HT1080 (cell line): ENCODE results near the gene HEPHL1. TPM values are rescaled to one million over a fixed set of nuclear protein-coding genes. Genes with fewer than 3 reads are reported as not detected.
"Not testable (repeated sequence)": the region's sequence is repeated elsewhere in the genome, so short reads cannot be mapped to it uniquely, and the experiment has no call there.

Experiments used
- DNase-seq: peaks from one replicate; pipeline ENCODE4 v3.0.0-alpha.2; 2015; ENCODE audit warnings: low read depth
- polyA plus RNA-seq, 2 experiments: library from polyadenylated mRNA; depleted of rRNA; stranded (reverse); fragments of >200 nt; gene quantifications; 2 replicates each; pipeline ENCODE4 v1.2.3, GENCODE V29; 2015
- total RNA-seq: library from RNA; depleted of rRNA; stranded (reverse); fragments of >200 nt; shearing (Covaris generic); gene quantifications from 2 replicates; pipeline ENCODE4 v1.2.3, GENCODE V29; 2014; rRNA removed

HEPHL1 gene, protein sequence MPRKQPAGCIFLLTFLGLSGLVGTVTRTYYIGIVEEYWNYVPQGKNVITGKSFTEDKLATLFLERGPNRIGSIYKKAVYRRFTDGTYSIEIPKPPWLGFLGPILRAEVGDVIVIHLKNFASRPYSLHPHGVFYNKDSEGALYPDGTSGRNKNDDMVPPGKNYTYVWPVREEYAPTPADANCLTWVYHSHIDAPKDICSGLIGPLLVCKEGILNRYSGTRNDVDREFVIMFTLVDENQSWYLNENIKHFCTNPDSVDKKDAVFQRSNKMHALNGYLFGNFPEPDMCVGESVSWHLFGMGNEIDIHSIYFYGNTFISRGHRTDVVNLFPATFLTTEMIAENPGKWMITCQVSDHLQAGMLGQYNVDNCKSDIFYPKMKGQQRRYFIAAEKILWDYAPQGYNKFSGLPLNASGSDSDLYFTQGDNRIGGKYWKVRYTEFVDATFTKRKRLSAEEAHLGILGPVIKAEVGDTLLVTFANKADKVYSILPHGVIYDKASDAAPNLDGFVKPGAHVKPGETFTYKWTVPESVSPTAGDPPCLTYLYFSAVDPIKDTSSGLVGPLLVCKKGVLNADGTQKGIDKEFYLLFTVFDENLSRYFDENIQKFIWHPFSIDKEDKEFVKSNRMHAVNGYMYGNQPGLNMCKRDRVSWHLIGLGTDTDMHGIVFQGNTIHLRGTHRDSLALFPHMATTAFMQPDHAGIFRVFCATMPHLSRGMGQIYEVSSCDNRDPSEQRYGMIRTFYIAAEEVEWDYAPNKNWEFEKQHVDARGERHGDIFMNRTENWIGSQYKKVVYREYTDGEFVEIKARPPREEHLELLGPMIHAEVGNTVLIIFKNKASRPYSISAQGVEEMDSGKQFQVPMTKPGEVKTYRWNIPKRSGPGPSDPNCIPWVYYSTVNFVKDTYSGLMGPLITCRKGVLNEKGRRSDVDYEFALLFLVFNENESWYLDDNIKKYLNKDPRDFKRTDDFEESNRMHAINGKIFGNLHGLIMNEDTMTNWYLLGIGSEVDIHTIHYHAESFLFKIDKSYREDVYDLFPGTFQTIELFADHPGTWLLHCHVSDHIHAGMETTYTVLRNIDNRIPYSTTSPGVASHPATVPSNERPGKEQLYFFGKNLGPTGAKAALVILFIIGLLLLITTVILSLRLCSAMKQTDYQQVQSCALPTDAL
- total RNA-seq: 0.06 TPM in 1 of 2 replicates, not detected in the other
- not detected in 2 replicates for polyA plus RNA-seq (2015; cell fraction: cytosol; rRNA removed)
- not detected in 2 replicates for polyA plus RNA-seq (2015; cell fraction: nucleus; rRNA removed)

DNA sequence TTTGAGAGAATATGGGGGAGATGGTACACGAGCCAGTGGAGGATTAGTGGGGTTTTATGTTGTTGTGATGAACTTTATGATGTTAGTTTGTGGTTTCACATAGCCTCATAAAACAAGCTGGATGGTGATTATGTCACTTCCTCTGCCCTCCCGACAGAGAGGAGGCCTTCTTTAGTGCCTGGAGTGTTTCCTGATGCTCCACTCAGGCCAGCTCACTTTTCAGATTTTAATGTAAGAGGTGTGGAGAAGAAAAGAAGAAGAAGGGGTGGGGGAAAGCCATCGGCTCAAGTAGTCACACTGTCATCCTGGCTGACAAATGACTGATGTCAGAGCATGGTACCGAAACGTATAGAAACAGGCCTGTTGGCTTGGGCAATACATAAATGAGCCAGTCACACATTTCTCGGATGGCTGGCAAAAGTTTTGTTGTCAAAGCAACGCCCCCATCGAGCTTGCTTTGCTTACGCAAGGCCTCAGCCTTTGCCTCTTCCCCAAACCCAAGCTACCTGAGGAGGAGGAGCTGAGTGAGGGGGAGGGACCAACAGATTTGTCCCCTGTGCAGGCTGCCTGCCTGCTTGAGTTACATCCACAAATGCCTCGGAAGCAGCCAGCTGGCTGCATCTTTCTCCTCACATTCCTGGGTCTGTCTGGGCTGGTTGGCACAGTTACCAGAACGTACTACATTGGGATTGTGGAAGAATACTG, at the start of gene HEPHL1:
Gene HEPHL1, plus strand, starts transcription at position 578 of the 705 bp plus-strand sequence. Its CDS starts 15 bp downstream, at position 593.
- peak; percentile 71 for DNase-seq

DNA sequence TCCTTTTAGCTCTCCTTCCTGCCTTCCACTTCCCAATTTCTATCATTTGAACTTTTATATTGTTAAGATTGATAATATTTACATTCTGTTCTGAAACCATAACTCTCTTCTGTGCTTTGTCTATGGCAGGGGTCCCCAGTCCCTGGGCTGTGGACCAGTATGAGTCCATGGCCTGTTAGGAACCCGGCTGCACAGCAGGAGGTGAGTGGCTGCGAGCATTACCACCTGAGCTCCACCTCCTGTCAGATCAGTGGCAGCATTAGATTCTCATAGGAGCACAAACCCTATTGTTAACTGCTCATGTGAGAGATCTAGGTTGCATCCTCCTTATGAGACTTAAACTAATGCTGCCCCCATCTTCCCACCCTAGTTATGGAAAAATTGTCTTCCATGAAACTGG, 48.4 kb upstream of the HEPHL1 start:
- no peak for DNase-seq

DNA sequence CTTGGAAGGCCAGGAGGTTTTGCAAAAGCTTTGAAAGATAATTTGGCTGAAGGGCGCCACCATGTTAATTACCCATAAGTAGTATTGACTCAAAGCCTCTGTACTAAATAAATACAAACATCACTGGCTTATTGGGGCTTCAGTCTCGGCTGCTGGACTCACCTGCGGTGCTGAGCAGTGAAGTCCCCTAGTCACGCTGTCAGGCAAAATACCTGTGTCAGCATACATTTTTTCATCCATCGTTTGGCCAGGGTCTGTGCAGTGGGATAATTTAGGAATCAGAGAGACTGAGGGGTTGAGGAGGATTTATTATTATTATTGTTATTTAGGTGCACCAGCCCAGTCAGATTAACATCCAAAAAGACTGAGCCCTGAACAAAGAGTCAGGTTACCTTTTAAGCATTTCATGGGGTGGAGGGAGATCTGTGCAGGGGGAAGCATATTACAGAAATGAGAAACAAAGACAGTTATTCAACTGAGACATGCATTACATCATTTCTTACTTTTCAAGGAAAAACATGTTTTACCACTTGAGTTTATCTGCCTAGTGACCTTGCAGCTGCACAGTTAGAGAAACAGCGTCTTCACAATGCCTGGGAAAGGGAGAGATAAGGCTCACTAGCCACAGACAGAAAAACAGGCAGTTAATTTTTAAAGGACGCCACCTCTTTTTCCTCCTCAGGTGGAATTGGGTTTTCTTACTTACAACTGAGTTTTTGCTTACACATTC, 47.7 kb upstream of the HEPHL1 start:
- not testable (repeated sequence) for DNase-seq

DNA sequence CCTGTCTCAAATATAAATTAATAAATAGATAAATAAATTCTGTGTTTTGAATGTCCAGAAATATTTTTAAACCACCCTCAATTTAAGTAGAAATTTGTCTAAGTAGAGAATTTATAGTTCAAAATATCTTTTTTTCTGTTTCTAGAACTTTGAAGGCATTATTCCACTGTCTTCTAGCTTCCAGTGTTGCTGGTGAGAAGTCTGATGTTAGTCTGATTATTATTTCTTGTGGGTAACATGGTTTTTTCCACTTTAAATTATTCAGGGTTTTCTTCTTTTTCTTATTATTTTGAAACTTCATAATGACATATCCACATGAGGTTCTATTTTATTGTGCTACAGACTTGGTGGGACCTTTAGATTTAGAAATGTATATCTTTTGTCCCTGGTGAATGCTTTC, 46.4 kb upstream of the HEPHL1 start:
- DNase-seq: no peak

DNA sequence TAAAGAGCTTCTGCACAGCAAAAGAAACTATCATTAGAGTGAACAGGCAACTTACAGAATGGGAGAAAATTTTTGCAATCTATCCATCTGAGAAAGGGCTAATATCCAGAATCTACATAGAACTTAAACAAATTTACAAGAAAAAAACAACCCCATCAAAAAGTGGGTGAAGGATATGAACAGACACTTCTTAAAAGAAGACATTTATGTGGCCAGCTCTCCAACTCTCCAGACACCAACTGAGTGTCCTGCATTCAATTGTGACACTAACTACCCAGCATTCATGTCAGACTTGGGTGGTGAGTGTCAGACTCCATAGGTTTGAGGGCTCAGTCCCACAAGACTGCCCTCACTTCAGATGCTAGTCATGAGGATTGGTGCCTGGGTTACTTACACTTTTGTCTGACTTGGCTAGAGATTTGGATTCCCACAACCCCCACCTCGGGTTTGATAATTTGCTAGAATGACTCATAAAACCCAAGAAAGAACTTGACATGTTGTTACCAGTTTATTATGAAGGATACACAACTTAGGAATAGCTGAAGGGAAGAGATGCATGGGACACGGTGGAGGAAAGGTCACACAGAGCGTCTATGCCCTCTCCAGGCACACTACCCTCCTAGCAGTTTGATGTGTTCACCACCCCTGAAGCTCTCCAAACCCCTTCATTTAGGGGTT, 44.4 kb upstream of the HEPHL1 start:
- not testable (repeated sequence) for DNase-seq

DNA sequence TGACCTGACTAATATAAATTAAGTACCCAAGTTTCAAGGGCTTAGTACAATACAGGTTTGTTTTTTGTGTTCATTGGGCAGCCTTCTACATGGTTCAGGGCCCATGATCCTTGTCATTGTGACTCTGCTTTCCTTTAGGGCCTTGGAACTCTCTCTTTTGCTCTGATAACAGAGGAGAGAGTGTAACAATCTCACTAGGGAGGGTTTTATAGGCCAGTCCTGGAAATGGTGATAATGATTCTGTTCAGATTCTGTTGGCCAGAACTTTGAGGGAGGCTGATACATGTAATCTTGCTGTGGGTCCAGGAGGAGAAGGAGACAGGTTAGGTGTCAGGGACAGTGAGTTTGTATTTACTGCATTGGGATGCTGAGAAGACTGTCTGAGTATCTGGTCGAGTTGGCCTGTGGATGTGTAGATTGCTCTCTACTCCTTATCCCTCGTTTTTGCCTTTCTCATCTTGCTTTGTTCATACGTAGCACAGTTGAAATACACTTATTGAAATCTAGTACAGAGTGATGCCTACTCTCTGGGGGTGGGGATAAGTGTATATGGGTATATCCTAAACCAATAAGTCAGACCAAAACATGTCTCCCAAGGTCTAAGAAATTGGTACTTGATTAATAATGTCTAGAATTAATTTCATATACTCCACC, 37.5 kb upstream of the HEPHL1 start:
- no peak for DNase-seq

DNA sequence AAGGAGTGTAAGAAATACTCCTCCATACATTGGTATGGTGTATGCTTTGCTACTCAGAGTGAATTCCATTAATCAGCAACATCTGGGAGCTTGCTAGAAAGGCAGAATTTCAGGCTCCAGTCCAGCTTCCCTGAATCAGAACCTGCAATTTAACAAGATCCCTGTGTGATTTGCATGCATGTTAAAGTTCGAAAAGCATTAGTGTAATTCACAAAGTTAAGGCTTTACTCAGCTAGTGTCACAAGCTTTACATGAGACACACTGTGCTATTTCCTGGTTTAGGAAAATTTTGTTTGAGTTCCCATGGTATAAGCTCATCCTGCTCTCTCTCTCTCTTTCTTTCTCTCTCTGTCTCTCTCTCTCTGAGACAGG, 37.0 kb upstream of the HEPHL1 start:
- DNase-seq: no peak

DNA sequence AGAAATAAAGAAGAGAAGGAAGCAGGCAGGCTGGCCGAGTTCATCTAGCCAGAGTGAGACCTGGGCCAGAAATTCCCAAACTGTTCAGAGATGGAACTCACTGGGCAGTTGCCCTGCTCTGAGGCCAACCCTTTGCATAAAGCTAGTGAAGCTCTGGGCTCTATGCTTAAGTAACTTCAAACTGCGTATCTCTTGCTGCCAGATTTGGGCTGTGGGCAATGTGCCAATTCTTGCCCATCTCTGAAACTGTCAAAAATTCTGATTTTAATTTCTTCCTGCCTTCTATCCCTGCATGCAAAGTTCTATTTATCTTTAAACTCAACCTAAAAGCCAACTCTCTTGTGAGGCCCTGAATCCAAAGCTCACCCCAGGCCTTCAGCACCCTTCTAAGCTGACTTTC, 36.2 kb upstream of the HEPHL1 start:
- no peak for DNase-seq

DNA sequence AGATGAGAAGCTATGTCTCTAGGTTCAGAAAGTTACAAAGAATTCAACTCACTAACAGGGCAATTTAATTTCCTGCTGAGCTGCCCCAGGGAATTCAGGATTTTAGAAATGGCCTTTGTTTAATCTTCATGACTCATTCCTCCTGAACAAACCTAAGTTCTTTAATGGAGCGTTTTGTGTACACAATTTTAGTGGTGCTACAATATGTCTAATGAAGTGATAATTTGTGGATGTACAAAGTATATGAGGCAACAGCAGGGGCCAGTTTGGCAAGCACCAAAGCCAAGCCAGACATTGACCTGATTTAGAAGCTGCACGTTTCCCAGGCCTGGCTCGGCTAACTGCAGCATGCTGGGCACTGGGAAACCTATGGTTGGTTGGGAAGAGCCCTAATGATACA, 34.4 kb upstream of the HEPHL1 start:
- DNase-seq: peak; percentile 73

DNA sequence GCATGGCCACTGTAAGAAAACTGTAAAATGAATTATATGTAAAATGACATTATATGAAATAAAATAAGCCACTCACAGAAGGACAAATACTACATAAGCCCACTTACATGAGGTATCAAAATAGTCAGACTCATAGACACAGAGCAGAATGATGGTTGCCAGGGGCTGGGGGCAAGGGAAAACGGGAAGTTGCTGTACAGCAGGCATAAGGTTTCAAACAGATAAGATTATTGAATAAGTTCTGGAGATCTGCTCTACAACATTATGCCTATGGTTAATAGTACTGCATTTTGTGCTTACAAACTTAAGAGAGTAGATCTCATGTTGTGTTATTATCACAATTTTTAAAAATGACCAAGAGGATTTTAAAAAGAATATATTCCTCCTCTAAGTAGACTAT, 32.7 kb upstream of the HEPHL1 start:
- DNase-seq: no peak

DNA sequence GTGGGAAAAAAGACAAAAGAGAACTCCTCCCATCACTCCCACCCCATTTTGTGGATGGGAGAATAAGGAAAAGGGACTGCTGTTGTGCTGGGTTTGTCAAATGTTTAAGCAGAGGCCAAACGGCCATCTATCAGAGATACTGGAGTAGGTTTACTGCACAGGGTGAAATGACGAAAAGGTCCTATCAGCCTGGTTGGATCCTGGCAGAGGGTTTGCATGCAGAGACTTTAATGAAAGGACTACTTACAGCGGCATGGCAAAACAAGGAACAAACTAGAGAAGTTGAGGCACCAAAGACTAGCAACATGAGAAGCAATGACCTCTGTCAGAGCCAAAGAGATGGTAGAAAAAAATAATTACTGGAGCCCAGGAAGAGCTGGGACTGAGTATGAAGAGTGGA, 32.2 kb upstream of the HEPHL1 start:
- no peak for DNase-seq

DNA sequence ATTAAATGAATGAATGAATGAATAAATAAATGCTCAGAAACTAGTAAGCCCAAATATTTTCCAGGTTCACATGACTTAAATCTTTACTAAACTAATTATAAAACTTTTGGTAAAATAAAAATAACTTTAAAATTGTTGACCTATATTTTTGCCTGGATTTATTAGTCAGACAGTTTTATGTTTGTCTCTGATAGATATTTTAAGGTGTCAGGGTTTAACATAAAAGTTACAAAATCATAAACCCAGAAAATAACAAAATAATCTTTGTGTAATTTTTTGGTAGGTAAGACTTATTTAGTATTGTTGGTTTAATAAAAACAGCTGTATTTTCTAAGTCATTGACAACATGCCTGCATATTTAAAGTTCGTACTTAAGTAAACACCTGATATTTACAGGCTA, 27.4 kb upstream of the HEPHL1 start:
- DNase-seq: no peak

DNA sequence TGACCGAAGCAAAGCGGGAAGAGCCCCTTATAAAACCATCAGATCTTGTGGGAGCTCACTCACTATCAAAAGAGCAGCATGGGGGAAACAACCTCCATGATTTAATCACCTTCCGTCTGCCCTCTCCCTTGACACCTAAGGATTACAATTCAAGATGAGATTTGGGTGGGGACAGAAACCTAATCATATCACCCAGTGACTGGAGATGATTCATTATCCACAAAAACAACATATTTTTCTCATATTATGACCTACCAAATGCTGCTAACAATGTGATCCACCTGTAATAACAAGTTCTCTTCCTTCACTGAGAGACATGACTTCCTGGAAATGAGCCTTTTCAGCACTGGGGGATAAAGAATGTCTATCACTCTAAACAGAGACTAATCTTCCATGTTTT, 23.4 kb upstream of the HEPHL1 start:
- DNase-seq: no peak

DNA sequence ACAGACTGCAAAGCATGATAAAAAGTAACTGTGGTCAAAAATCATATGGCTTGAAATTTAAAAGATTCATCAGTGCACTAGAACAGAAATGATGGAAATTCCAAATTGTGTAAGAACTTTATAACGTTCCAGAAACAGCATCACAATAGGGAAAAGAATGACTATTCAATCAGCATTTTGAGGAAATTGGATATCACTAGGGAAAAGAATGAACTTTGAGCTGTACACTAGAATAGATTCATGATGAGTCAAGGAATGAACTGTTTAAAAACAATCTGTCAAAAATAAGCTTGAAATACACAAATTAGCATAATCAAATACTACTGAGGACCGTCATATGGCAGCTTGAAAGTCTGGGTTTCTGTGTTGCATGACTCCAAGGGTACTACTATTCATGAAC, 20.5 kb upstream of the HEPHL1 start:
- DNase-seq: no peak

DNA sequence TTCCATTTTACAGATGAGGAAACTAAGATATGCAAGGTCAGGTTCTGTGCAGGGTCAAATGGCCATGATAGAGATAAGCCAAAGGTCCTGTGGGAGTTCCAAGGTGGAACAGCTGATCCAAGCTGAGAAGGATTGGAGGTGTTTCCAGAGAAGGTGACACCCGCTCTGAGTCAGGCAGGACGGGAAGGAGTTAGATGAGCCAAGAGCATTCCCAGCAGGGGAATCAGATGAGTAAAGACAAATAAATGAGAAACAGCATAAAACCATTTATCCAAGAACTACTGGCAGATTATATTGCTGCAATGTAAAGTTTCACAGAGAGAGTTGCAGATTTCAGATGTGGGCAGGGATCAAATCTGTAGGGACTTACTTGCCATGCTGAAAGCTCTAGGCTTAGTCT, 18.9 kb upstream of the HEPHL1 start:
- peak; percentile 65 for DNase-seq

DNA sequence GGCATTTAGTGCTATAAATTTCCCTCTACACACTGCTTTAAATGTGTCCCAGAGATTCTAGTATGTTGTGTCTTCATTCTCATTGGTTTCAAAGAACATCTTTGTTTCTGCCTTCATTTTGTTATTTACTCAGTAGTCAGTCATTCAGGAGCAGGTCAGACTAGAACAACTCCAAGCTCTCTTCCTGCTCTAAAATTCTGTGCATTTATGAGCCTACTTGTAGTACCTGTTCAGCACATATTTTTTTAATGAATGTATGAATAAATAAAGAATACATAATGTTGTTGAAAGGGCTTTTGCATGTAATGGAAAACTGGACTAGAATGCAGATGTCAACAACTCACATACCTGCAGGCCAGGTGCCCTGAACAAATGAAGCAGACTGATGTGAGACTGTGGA, 13.7 kb upstream of the HEPHL1 start:
- DNase-seq: no peak

DNA sequence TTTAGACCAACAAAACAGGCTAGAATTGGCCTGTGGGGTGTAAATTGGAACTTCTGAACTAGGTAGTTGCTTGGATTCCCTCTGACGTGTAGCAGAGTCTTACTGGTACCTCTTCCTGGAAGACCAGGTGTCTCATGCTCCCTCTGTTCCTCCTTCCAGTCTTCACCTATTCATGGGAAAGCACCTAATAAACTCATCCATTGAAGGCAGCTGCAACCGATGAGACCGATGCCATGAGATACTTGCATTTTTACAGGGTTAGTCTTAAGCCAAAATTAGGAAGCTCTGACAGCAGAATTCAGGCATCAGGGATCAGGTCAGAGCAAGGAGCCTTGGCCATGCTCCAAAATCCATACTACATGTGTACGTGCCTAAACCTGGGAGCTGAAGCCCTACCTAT, 13.2 kb upstream of the HEPHL1 start:
- no peak for DNase-seq

DNA sequence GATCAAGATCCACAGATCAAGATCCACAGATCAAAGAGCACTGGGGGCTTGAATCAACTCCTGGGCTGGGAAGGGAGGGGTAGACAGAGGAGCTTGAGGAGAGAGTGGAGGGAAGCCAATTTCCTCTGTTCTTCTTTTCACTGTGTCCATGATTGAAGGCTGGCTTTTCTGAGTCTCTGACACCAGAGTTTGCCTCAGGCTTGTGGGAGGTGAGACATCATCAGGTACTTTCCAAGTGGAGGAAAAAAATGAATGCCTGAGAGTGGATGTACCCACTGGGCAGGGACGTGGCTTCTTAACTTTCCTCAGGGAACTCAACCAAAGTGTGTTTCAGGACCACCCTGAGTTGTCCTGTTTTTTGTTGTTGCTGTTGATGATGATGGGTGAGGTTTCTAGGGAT, 11.0 kb upstream of the HEPHL1 start:
- no peak for DNase-seq

DNA sequence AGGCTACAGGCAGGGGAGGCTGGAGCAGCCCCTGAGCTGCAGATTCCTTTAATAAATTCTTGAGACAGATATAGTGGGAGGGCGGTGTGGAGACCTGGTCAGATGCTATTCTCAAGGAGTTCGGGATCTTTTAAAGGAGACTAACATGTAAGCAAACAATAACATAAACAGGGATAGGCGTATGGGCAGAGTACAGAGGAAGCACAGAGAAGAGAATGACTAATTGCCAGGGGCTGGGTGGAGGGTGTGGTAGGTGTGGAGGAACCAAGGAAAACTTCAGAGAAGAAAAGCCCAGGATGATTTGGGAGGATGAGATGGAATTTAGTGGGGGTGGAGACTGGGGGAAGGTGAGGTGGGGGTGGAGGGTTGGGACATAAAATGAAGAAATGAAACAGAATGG, 9.7 kb upstream of the HEPHL1 start:
- peak; percentile 36 for DNase-seq
